GM12878 (cell line): ENCODE results near the gene NDUFV2. TPM values are rescaled to one million over a fixed set of nuclear protein-coding genes. Genes with fewer than 3 reads are reported as not detected.

Experiments used
- BHLHE40 ChIP-seq, 2 experiments: fragments of 450-650 bp in 1 of 2; IDR thresholded peaks; 2 replicates each; pipeline ENCODE4 v1.6.1; 2011 to 2017; ENCODE audit warnings: low read depth in 2 of 2, borderline replicate concordance in 1 of 2, improper control_type of control experiment in 1 of 2, low read length in 1 of 2, mild to moderate bottlenecking in 1 of 2
- MTA2 ChIP-seq: fragments of 450-650 bp; IDR thresholded peaks from 2 replicates; pipeline ENCODE4 v1.6.1; 2016; ENCODE audit warnings: low read depth, mild to moderate bottlenecking, moderate library complexity
- MTA3 ChIP-seq: IDR thresholded peaks from 2 replicates; pipeline ENCODE4 v1.6.1; 2012; ENCODE audit warnings: low read length, inconsistent platforms, borderline replicate concordance
- MYB ChIP-seq: fragments of 150-350 bp; IDR thresholded peaks from 2 replicates; pipeline ENCODE4 v1.6.1; 2014; ENCODE audit warnings: mild to moderate bottlenecking, low read depth, low read length, borderline replicate concordance
- SUZ12 ChIP-seq: fragments of 200-600 bp; sonication (generic); IDR thresholded peaks from one replicate; pipeline ENCODE4 v1.6.1; 2018; ENCODE audit warnings: antibody characterized with exemption, mild to moderate bottlenecking; ENCODE audit not compliant: unreplicated experiment
- ZNF622 ChIP-seq: fragments of 450-650 bp; IDR thresholded peaks from 2 replicates; pipeline ENCODE4 v1.6.1; 2017; ENCODE audit warnings: mild to moderate bottlenecking, inconsistent platforms
- ZZZ3 ChIP-seq: IDR thresholded peaks from 2 replicates; pipeline ENCODE4 v1.6.1; 2011; ENCODE audit warnings: low read depth; ENCODE audit not compliant: control insufficient read depth, insufficient read length
- polyA plus RNA-seq, 11 experiments: library from polyadenylated mRNA; depleted of rRNA in 4 of 11; unstranded in 6 of 11; stranded (reverse) in 5 of 11; fragments of >200 nt; fragmentation: Nextera tagmentation in 4 of 11; fragmentation: Illumina TruSeq in 1 of 11; extraction: Ambion mirVana in 4 of 11; extraction: Trizol in 1 of 11; gene quantifications; 1 replicate in 1 of 11; 2 replicates in 10 of 11; pipeline versions ENCODE4 v1.2.1 to v1.2.3, GENCODE V29; 2011 to 2016; ENCODE audit warnings: inconsistent platforms in 2 of 11, missing spikeins in 2 of 11, low read depth in 1 of 11
- total RNA-seq, 4 experiments: library from RNA; depleted of rRNA in 3 of 4; stranded (reverse); fragments of >200 nt in 3 of 4; fragmentation: Illumina TruSeq in 1 of 4; extraction: Trizol in 1 of 4; gene quantifications; 2 replicates each; pipeline versions ENCODE4 v1.2.1 to v1.2.3, GENCODE V29; 2013 to 2021
- TF ChIP-seq, protein P1 (sequence below): fragments of 450-650 bp; formaldehyde crosslinking; IDR thresholded peaks from 2 replicates; pipeline ENCODE4 v1.4.0; 2020; ENCODE audit warnings: mild to moderate bottlenecking, moderate library complexity
- TF ChIP-seq, protein P2 (sequence below): fragments of 450-650 bp; IDR thresholded peaks from 2 replicates; pipeline ENCODE4 v1.6.1; 2018; ENCODE audit warnings: borderline replicate concordance, mild to moderate bottlenecking; ENCODE audit not compliant: partially characterized antibody
- TF ChIP-seq, protein P3 (sequence below): fragments of 450-650 bp; IDR thresholded peaks from 2 replicates; pipeline ENCODE4 v1.6.1; 2017; ENCODE audit warnings: mild to moderate bottlenecking
- TF ChIP-seq, protein P4 (sequence below): fragments of 450-650 bp; IDR thresholded peaks from 2 replicates; pipeline ENCODE4 v1.6.1; 2016; ENCODE audit warnings: mild to moderate bottlenecking, moderate library complexity, borderline replicate concordance
- TF ChIP-seq, protein P5 (sequence below): fragments of 450-650 bp; IDR thresholded peaks from 2 replicates; pipeline ENCODE4 v1.6.1; 2017; ENCODE audit warnings: antibody characterized with exemption, mild to moderate bottlenecking, moderate library complexity

NDUFV2 gene
- total and polyA plus RNA-seq, 10 of the 15 experiments (the other 5 are each of a cell fraction or from before 2014, with no cell fraction given) = 236 to 590 (median 321) TPM

DNA sequence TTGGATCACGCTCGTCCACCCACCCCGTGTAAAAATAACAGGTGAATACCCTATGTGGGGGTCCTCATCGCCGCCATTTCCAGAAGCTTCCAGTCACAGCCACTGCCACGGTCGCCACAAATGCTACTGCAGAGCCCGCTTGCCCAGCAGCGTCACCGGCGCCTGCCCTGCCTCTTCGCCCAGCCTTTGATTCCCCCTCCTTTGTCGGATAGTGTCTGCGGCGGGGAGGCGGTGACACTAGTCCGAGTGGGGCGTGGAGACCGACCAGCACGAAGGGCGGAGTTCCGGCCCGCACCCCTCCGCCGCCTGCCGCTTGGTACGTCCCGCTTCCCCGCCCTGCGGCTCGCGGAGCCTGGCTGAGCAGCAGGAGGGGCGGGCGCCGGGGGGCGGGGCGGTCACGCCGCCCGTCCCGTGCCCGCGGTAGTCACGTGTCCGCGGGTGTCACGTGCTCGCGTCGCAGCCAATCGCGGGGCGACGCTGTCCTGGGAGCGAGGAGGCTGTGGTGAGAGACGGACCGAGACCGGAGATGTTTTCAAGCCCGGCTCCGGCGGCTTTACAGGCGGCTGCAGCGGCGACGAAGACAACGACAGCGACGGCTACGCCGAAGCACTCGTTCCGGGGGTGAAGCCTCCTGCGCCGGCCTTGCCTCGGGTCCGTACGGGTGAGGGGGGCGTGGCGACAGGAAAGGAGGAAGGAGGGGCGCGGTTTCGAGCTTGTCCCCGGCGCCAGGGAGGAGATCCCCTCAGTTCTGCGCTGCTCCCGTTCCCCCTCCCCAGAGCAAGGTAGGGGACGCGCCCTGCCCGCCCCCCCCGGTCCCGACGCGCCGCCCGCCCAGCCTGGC lies 34.0 kb downstream of the NDUFV2 start, which contains the start of gene ANKRD12 (continued):
- TF ChIP-seq, protein P1, sequence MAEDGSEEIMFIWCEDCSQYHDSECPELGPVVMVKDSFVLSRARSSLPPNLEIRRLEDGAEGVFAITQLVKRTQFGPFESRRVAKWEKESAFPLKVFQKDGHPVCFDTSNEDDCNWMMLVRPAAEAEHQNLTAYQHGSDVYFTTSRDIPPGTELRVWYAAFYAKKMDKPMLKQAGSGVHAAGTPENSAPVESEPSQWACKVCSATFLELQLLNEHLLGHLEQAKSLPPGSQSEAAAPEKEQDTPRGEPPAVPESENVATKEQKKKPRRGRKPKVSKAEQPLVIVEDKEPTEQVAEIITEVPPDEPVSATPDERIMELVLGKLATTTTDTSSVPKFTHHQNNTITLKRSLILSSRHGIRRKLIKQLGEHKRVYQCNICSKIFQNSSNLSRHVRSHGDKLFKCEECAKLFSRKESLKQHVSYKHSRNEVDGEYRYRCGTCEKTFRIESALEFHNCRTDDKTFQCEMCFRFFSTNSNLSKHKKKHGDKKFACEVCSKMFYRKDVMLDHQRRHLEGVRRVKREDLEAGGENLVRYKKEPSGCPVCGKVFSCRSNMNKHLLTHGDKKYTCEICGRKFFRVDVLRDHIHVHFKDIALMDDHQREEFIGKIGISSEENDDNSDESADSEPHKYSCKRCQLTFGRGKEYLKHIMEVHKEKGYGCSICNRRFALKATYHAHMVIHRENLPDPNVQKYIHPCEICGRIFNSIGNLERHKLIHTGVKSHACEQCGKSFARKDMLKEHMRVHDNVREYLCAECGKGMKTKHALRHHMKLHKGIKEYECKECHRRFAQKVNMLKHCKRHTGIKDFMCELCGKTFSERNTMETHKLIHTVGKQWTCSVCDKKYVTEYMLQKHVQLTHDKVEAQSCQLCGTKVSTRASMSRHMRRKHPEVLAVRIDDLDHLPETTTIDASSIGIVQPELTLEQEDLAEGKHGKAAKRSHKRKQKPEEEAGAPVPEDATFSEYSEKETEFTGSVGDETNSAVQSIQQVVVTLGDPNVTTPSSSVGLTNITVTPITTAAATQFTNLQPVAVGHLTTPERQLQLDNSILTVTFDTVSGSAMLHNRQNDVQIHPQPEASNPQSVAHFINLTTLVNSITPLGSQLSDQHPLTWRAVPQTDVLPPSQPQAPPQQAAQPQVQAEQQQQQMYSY (CRISPR knock-in tag) = no peak
- TF ChIP-seq, protein P2, sequence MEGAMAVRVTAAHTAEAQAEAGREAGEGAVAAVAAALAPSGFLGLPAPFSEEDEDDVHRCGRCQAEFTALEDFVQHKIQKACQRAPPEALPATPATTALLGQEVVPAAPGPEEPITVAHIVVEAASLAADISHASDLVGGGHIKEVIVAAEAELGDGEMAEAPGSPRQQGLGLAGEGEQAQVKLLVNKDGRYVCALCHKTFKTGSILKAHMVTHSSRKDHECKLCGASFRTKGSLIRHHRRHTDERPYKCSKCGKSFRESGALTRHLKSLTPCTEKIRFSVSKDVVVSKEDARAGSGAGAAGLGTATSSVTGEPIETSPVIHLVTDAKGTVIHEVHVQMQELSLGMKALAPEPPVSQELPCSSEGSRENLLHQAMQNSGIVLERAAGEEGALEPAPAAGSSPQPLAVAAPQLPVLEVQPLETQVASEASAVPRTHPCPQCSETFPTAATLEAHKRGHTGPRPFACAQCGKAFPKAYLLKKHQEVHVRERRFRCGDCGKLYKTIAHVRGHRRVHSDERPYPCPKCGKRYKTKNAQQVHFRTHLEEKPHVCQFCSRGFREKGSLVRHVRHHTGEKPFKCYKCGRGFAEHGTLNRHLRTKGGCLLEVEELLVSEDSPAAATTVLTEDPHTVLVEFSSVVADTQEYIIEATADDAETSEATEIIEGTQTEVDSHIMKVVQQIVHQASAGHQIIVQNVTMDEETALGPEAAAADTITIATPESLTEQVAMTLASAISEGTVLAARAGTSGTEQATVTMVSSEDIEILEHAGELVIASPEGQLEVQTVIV = no peak
- TF ChIP-seq MTA2 (peak; percentile 53; the same call in 1 of the 2 replicates), BHLHE40 (IDR thresholded peaks at IDR 0.05; ENCODE audit: borderline replicate concordance in 1 of 2, low read depth in 2 of 2, low read length in 1 of 2) (peak; percentile 99 to 100), ZNF622 (no peak), ZZZ3 (no peak), MYB (no peak), SUZ12 (no peak), MTA3 (no peak)
- TF ChIP-seq, protein P3, sequence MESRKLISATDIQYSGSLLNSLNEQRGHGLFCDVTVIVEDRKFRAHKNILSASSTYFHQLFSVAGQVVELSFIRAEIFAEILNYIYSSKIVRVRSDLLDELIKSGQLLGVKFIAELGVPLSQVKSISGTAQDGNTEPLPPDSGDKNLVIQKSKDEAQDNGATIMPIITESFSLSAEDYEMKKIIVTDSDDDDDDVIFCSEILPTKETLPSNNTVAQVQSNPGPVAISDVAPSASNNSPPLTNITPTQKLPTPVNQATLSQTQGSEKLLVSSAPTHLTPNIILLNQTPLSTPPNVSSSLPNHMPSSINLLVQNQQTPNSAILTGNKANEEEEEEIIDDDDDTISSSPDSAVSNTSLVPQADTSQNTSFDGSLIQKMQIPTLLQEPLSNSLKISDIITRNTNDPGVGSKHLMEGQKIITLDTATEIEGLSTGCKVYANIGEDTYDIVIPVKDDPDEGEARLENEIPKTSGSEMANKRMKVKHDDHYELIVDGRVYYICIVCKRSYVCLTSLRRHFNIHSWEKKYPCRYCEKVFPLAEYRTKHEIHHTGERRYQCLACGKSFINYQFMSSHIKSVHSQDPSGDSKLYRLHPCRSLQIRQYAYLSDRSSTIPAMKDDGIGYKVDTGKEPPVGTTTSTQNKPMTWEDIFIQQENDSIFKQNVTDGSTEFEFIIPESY = no peak
- TF ChIP-seq, protein P4, sequence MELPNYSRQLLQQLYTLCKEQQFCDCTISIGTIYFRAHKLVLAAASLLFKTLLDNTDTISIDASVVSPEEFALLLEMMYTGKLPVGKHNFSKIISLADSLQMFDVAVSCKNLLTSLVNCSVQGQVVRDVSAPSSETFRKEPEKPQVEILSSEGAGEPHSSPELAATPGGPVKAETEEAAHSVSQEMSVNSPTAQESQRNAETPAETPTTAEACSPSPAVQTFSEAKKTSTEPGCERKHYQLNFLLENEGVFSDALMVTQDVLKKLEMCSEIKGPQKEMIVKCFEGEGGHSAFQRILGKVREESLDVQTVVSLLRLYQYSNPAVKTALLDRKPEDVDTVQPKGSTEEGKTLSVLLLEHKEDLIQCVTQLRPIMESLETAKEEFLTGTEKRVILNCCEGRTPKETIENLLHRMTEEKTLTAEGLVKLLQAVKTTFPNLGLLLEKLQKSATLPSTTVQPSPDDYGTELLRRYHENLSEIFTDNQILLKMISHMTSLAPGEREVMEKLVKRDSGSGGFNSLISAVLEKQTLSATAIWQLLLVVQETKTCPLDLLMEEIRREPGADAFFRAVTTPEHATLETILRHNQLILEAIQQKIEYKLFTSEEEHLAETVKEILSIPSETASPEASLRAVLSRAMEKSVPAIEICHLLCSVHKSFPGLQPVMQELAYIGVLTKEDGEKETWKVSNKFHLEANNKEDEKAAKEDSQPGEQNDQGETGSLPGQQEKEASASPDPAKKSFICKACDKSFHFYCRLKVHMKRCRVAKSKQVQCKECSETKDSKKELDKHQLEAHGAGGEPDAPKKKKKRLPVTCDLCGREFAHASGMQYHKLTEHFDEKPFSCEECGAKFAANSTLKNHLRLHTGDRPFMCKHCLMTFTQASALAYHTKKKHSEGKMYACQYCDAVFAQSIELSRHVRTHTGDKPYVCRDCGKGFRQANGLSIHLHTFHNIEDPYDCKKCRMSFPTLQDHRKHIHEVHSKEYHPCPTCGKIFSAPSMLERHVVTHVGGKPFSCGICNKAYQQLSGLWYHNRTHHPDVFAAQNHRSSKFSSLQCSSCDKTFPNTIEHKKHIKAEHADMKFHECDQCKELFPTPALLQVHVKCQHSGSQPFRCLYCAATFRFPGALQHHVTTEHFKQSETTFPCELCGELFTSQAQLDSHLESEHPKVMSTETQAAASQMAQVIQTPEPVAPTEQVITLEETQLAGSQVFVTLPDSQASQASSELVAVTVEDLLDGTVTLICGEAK = peak; percentile 57; the same call in 1 of the 2 replicates
- TF ChIP-seq, protein P5, sequence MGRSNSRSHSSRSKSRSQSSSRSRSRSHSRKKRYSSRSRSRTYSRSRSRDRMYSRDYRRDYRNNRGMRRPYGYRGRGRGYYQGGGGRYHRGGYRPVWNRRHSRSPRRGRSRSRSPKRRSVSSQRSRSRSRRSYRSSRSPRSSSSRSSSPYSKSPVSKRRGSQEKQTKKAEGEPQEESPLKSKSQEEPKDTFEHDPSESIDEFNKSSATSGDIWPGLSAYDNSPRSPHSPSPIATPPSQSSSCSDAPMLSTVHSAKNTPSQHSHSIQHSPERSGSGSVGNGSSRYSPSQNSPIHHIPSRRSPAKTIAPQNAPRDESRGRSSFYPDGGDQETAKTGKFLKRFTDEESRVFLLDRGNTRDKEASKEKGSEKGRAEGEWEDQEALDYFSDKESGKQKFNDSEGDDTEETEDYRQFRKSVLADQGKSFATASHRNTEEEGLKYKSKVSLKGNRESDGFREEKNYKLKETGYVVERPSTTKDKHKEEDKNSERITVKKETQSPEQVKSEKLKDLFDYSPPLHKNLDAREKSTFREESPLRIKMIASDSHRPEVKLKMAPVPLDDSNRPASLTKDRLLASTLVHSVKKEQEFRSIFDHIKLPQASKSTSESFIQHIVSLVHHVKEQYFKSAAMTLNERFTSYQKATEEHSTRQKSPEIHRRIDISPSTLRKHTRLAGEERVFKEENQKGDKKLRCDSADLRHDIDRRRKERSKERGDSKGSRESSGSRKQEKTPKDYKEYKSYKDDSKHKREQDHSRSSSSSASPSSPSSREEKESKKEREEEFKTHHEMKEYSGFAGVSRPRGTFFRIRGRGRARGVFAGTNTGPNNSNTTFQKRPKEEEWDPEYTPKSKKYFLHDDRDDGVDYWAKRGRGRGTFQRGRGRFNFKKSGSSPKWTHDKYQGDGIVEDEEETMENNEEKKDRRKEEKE = peak; percentile 90
